ENCODE measurements around the gene IFI27L2. TPM values are rescaled to one million over a fixed set of nuclear protein-coding genes. Genes with fewer than 3 reads are reported as not detected.

Gene IFI27L2
- polyA plus RNA-seq, 3 donors: 14.8 to 31.7 (median 31.4) TPM

GRCh38 chr14:94126419-94126677 lies 3.1 kb downstream of the IFI27L2 start:
- DNase-seq: no peak

- DNase-seq: no peak
These were observed 3.6 kb downstream of the IFI27L2 start for GRCh38 chr14:94125659-94126418.

- DNase-seq: no peak
These were observed 4.6 kb downstream of the IFI27L2 start for GRCh38 chr14:94124582-94125377.

- no peak for DNase-seq
These were observed 5.5 kb downstream of the IFI27L2 start for GRCh38 chr14:94123868-94124267.

GRCh38 chr14:94123296-94123695 lies 6.1 kb downstream of the IFI27L2 start:
- DNase-seq: no peak

GRCh38 chr14:94122438-94122837 lies 7.0 kb downstream of the IFI27L2 start:
- no peak for DNase-seq

GRCh38 chr14:94121485-94121884 lies 7.9 kb downstream of the IFI27L2 start:
- no peak for DNase-seq

- no peak for DNase-seq
These were observed 8.6 kb downstream of the IFI27L2 start for GRCh38 chr14:94120667-94121340.

- DNase-seq: no peak
These were observed 10.3 kb downstream of the IFI27L2 start for GRCh38 chr14:94119071-94119470.

GRCh38 chr14:94117856-94118255 lies 11.5 kb downstream of the IFI27L2 start:
- DNase-seq: no peak

GRCh38 chr14:94116701-94117100 lies 12.7 kb downstream of the IFI27L2 start:
- DNase-seq: no peak

- DNase-seq: no peak
These were observed 13.8 kb downstream of the IFI27L2 start for GRCh38 chr14:94115631-94116030.

- DNase-seq: no peak
These were observed 14.3 kb downstream of the IFI27L2 start for GRCh38 chr14:94115058-94115591.

- DNase-seq: no peak
These were observed 14.8 kb downstream of the IFI27L2 start for GRCh38 chr14:94114589-94115057.

GRCh38 chr14:94113908-94114588 lies 15.4 kb downstream of the IFI27L2 start:
- DNase-seq: no peak

- no peak for DNase-seq
These were observed 15.9 kb downstream of the IFI27L2 start for GRCh38 chr14:94113490-94113889.

GRCh38 chr14:94113073-94113472 lies 16.3 kb downstream of the IFI27L2 start:
- no peak for DNase-seq

GRCh38 chr14:94112513-94113063 lies 16.8 kb downstream of the IFI27L2 start:
- no peak for DNase-seq

GRCh38 chr14:94111276-94112095 lies 17.9 kb downstream of the IFI27L2 start:
- DNase-seq: no peak

- no peak for DNase-seq
These were observed 18.7 kb downstream of the IFI27L2 start, which contains the start of gene IFI27 for GRCh38 chr14:94110552-94111181. Gene IFI27 (plus strand): TSS chr14:94110736.
